IPS-15b (cell line): ENCODE results near the gene BTNL2.

Experiments
- H3K27me3 ChIP-seq: one replicate; pipeline ENCODE4 v1.6.1; 2013; ENCODE audit warnings: low read length; ENCODE audit not compliant: control insufficient read depth, insufficient read depth
- H3K36me3 ChIP-seq: one replicate; pipeline ENCODE4 v1.6.1; 2013; ENCODE audit warnings: low read length; ENCODE audit not compliant: control insufficient read depth, insufficient read depth
- H3K4me1 ChIP-seq: one replicate; pipeline ENCODE4 v1.6.1; 2013; ENCODE audit warnings: mild to moderate bottlenecking, low read length; ENCODE audit not compliant: control insufficient read depth, insufficient read depth
- H3K4me3 ChIP-seq: one replicate; pipeline ENCODE4 v1.5.1; 2013; ENCODE audit warnings: low read depth, low read length
- H3K9ac ChIP-seq: one replicate; pipeline ENCODE4 v1.6.1; 2013; ENCODE audit warnings: low read depth, mild to moderate bottlenecking, low read length
- H3K9me3 ChIP-seq: one replicate; pipeline ENCODE4 v1.6.1; 2013; ENCODE audit warnings: mild to moderate bottlenecking, low read length; ENCODE audit not compliant: control insufficient read depth, insufficient read depth

Gene BTNL2, protein sequence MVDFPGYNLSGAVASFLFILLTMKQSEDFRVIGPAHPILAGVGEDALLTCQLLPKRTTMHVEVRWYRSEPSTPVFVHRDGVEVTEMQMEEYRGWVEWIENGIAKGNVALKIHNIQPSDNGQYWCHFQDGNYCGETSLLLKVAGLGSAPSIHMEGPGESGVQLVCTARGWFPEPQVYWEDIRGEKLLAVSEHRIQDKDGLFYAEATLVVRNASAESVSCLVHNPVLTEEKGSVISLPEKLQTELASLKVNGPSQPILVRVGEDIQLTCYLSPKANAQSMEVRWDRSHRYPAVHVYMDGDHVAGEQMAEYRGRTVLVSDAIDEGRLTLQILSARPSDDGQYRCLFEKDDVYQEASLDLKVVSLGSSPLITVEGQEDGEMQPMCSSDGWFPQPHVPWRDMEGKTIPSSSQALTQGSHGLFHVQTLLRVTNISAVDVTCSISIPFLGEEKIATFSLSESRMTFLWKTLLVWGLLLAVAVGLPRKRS

DNA sequence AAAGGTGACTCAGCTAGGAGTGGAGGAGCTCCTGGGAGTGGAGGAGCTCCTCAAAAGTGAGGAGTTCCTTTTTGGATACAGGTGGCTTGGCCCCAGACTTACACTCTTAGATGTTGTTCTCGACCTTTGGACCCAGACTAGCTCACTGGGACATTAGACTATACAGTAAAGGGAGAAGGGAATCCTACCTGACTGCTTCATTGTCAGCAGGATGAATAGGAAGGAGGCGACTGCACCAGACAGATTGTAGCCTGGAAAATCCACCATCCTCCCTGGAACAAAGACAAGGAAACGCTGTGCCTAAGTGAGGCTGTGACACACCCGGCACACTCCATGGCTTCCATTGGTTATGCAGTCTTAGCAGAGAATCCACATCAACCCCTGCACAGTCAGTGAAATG lies at the start of gene BTNL2:
Gene BTNL2 (minus strand): TSS at position 325 of the 400 bp plus-strand sequence. CDS start 58 bp downstream, at position 267.
- Histone ChIP-seq H3K4me1 (peaks cover 3% of the 10 kb centered on the region), H3K4me3 (no peak within 1 kb of the TSS)

DNA sequence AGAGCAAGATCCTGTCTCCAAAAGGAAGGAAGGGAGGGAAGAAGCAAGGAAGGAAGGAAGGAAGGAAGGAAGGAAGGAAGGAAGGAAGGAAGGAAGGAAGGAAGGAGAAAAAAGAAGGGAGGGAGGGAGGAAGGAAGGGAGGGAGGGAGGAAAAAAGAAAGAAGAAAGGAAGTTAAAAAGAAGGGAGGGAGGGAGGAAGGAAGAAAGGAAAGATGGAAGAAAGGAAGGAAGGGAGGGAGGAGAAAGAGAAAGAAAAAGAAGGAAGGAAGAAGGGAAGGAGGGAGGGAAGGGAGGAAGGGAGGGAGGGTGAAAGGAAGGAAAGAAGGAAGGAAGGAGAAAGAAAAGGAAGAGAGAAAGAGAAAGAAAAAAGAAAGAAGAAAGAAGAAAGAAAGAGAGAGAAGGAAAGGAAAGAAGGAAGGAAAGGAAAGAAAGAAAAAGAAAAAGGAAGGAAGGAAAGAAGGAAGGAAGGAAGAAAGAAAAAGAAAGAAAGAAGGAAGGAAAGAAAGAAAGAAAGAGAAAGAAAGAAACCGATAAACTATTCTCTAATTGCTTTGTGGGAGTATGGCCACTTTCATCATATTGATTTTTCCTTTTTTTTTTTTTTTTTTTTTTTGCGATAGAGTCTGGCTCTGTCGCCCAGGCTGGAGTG lies 42.2 kb upstream of the BTNL2 start:
- Histone ChIP-seq H3K9me3 (peaks cover 7% of the 10 kb centered on the region), H3K27me3 (no peaks in the 10 kb centered on the region), H3K4me1 (no peaks in the 10 kb centered on the region), H3K9ac (no peak overlapping the region), H3K36me3 (no peaks in the 10 kb centered on the region), H3K4me3 (no peak overlapping the region)

More for the DNA sequence above, at the start of gene BTNL2:
- Histone ChIP-seq H3K36me3 (no peaks in the 10 kb centered on the region), H3K9ac (no peak within 1 kb of the TSS), H3K27me3 (no peaks in the 10 kb centered on the region), H3K9me3 (no peaks in the 10 kb centered on the region)

DNA sequence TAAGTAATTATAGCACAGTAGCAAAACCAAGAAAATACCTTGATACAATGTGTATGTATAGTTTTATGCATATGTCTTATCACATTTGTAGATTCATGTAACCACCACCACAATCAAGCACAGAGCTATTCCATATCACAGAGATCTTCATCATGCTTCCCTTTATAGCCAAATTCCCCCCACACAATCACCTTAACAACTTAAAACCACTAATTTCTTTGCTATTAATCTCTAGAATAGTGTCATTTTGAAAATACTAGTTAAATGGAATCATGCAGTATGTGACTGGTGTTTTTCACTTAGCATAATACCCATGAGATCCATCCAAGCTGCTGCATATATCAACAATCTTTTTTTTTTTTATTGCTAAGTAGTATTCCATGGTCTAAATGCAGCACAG lies 41.0 kb upstream of the BTNL2 start:
- Histone ChIP-seq H3K9ac (no peak overlapping the region), H3K4me1 (no peaks in the 10 kb centered on the region), H3K9me3 (no peaks in the 10 kb centered on the region), H3K36me3 (no peaks in the 10 kb centered on the region), H3K27me3 (no peaks in the 10 kb centered on the region), H3K4me3 (no peak overlapping the region)

DNA sequence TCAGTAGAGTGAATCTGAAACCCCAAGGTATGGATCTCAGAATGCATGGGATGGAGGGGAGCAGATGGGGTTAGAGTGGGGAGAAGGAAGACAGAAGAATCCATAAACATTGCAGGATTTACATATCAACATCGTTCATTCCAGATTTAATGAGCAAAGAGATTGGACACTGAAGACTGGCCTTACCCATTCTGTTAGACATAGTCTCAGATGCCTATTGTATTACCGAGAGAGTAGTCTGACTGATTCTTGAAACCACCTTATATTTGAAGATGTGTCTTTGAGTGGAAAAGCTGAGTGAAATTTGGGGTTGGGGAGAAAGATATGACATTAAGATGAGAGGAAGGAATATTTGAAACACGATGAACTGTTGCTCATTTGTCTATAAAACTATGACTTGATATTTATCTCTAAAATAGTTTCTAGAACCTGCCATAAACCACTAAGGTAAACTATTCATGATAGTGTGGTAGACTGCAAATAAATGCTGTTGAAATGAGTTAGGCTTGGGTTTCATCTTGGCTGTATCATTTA lies 38.4 kb upstream of the BTNL2 start:
- no peaks in the 10 kb centered on the region for H3K4me1 ChIP-seq
- no peaks in the 10 kb centered on the region for H3K36me3 ChIP-seq
- H3K27me3 ChIP-seq, result no peaks in the 10 kb centered on the region
- H3K4me3 ChIP-seq, result no peak overlapping the region
- H3K9ac ChIP-seq, result no peak overlapping the region
- H3K9me3 ChIP-seq, result no peaks in the 10 kb centered on the region

DNA sequence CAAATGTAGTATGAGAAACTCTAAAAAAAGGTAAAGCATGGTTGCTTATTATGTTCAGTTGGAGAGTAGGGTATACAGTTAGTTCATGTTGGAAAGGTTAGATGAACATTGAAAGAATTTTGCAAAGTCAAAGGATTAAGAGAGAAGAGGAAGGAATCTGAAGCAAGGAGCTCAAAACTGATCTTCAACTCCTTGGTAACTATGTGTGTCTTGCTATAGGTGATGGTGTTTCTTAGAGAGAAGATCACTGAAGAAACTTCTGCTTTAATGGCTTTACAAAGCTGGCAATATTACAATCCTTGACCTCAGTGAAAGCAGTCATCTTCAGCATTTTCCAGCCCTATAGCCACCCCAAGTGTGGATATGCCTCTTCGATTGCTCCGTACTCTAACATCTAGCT lies 37.5 kb upstream of the BTNL2 start:
- H3K4me3 ChIP-seq, result no peak overlapping the region
- H3K9me3 ChIP-seq, result no peaks in the 10 kb centered on the region
- no peaks in the 10 kb centered on the region for H3K4me1 ChIP-seq
- H3K27me3 ChIP-seq, result no peaks in the 10 kb centered on the region
- no peak overlapping the region for H3K9ac ChIP-seq
- no peaks in the 10 kb centered on the region for H3K36me3 ChIP-seq

DNA sequence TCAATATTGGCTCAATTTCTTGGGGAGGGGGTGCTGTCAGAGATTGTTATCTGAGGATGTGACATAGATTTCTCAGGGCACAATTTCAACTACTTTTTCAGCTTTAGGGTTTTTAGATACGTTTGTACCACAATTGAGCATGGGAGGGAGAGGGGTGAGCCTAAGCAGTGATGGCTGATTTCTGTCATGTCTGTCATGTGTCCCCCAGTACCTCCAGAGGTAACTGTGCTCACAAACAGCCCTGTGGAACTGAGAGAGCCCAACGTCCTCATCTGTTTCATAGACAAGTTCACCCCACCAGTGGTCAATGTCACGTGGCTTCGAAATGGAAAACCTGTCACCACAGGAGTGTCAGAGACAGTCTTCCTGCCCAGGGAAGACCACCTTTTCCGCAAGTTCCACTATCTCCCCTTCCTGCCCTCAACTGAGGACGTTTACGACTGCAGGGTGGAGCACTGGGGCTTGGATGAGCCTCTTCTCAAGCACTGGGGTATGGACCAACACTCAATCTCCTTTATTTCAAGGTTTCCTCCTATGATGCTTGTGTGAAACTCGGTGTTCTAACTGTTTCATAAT lies 36.1 kb upstream of the BTNL2 start:
- H3K4me3 ChIP-seq, result no peak overlapping the region
- no peaks in the 10 kb centered on the region for H3K36me3 ChIP-seq
- H3K4me1 ChIP-seq, result no peaks in the 10 kb centered on the region
- no peaks in the 10 kb centered on the region for H3K9me3 ChIP-seq
- no peak overlapping the region for H3K9ac ChIP-seq
- no peaks in the 10 kb centered on the region for H3K27me3 ChIP-seq

DNA sequence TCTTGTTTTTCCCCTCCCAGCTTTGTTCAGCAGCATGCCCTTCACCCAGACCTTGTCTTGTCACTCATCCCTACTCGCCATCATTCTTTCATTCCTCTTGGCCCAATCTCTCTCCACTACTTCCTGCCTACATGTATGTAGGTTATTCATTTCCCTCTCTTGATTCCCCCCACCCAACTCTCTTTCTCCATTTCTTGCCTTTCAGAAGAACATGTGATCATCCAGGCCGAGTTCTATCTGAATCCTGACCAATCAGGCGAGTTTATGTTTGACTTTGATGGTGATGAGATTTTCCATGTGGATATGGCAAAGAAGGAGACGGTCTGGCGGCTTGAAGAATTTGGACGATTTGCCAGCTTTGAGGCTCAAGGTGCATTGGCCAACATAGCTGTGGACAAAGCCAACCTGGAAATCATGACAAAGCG lies 35.3 kb upstream of the BTNL2 start:
- Histone ChIP-seq H3K4me3 (no peak overlapping the region), H3K9ac (no peak overlapping the region), H3K4me1 (no peaks in the 10 kb centered on the region), H3K36me3 (no peaks in the 10 kb centered on the region), H3K27me3 (no peaks in the 10 kb centered on the region), H3K9me3 (no peaks in the 10 kb centered on the region)

DNA sequence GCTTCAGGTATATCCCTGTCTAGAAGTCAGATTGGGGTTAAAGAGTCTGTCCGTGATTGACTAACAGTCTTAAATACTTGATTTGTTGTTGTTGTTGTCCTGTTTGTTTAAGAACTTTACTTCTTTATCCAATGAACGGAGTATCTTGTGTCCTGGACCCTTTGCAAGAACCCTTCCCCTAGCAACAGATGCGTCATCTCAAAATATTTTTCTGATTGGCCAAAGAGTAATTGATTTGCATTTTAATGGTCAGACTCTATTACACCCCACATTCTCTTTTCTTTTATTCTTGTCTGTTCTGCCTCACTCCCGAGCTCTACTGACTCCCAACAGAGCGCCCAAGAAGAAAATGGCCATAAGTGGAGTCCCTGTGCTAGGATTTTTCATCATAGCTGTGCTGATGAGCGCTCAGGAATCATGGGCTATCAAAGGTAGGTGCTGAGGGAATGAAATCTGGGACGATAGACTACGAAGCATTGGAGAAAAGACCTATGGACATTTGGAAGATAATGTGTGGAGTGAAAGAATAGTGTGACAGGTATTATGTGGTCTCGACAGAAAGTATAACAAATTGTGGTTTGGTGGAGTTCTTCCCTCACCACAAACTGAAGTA lies 32.7 kb upstream of the BTNL2 start, which contains the start of gene HLA-DRA:
Gene HLA-DRA (plus strand): TSS at position 286 of the 613 bp plus-strand sequence. CDS start 64 bp downstream, at position 350.
- Histone ChIP-seq H3K9ac (no peak within 1 kb of the TSS), H3K9me3 (no peaks in the 10 kb centered on the region), H3K27me3 (no peaks in the 10 kb centered on the region), H3K4me3 (peak within 1 kb of the TSS; percentile 41), H3K4me1 (no peaks in the 10 kb centered on the region), H3K36me3 (no peaks in the 10 kb centered on the region)

DNA sequence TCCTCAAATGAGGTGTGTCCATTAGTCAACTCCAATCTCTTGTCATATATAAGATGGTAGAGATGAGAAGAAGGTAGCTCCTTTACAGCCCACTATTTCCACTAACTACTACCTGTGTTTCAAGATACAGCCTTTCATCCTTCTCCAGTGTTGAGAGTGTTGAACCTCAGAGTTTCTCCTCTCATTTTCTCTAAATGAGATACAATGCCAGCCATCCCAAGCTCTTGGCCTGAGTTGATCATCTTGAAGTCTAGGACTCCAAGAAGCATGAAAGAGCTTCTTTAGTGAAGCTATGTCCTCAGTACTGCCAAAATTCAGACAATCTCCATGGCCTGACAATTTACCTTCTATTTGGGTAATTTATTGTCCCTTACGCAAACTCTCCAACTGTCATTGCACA lies 32.2 kb upstream of the BTNL2 start:
- H3K4me3 ChIP-seq, result no peak overlapping the region
- no peaks in the 10 kb centered on the region for H3K36me3 ChIP-seq
- H3K27me3 ChIP-seq, result no peaks in the 10 kb centered on the region
- no peaks in the 10 kb centered on the region for H3K4me1 ChIP-seq
- no peak overlapping the region for H3K9ac ChIP-seq
- no peaks in the 10 kb centered on the region for H3K9me3 ChIP-seq

DNA sequence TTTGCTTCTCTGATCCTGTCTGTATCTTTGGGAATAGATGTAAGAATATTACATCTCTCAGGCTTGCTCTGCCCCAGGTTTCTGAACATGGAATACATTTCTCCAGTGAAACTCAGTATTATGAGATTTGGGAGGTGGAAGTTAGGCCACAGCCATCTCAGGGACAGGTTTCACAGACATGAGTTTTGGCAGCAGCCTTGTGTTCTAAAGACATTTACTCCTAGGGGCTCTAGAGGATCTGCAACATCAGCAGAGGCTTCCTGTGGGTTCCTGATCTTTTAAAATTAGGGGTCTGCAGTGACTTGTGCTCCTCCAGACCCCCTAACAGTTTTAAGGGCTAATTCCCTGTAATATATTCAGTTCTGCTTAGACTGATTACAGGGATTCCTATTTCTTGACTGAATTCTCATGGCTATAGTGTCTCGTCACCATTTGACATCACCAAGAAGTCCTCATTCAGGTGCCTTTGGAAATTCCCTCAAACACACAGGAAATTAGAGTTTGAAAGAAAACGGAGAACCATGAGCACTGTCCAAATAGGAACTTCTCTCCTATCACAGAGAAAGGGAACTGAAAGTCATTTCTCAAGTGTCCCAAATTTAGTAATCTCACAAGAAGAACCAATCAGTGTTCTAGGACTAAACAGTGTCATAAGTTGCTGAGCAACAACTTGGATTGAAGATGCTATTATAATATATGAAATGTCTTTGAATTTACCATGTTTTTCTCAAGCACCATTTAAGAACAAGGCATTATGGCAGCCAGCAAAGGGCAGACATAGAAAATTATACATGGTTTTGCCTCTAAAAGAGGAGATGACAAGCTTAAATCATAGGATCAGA lies 30.2 kb upstream of the BTNL2 start:
- no peak overlapping the region for H3K4me3 ChIP-seq
- H3K36me3 ChIP-seq, result no peaks in the 10 kb centered on the region
- no peaks in the 10 kb centered on the region for H3K4me1 ChIP-seq
- H3K9ac ChIP-seq, result no peak overlapping the region
- H3K27me3 ChIP-seq, result no peaks in the 10 kb centered on the region
- H3K9me3 ChIP-seq, result no peaks in the 10 kb centered on the region

DNA sequence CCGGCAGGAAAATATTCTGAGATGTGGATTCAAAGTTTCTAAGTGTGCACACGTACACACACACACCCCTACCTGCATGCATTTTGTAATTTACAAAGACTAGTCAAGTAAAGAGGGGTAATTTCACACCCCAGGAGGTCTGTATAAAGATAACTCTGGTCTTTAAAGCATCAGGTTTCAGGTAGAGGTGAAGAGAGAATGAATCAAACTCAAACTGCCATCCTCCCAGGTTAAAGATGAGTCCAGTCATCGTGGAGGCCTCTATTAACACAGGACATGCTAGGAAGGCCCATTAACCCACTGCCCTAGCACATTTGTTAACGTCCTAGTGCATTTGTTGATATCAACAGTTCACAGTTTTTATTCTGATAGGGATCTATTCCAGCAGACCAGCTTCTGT lies 29.2 kb upstream of the BTNL2 start:
- Histone ChIP-seq H3K36me3 (no peaks in the 10 kb centered on the region), H3K9ac (no peak overlapping the region), H3K4me1 (no peaks in the 10 kb centered on the region), H3K4me3 (no peak overlapping the region), H3K9me3 (no peaks in the 10 kb centered on the region), H3K27me3 (no peaks in the 10 kb centered on the region)
